ENCODE data around the gene SSBP4. TPM values are rescaled to one million over a fixed set of nuclear protein-coding genes. Genes with fewer than 3 reads are reported as not detected.

The SSBP4 gene
- total RNA-seq, 4 donors from 2014 or later = 40.5 to 75.6 (median 56.1) TPM

DNA sequence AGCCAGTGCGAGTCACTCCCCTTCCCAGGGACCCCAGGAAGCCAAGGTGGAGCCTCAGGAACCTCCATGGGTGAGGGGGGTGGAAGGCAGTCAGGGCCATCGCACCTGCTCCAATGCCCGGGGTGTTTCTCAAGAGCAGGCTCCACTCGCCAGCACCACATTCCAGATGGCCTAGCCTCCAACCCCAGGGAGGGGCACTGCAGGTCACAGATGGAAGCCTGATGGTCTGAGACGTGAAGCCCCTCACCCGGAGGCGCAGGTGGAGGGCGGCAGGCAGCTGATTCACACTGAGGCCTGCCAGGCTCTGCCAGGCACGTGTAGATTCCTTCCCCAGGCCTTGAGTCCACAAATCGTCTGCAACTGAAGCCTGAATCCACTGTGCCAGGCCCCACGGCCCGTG is 41.7 kb downstream of the SSBP4 start:
- peak overlapping the region in 2 of 3 donors; percentile 42 to 57 for H3K27ac ChIP-seq
- WGBS, 2 donors = 92 to 96% methylated on average over 6 to 11 of the region's 12 CpGs
- peaks cover 16 to 35% of the 10 kb centered on the region in 2 donors for H3K4me1 ChIP-seq
- intact Hi-C loops (cut with DNase I) = loop anchor here (10.0 kb wide), 1 partner anchor 54 kb away; no protein-coding TSS in a partner anchor
- peaks cover 20 to 22% of the 10 kb centered on the region in 2 donors for H3K36me3 ChIP-seq
- no peak overlapping the region for H3K4me3 ChIP-seq (replicated peaks in 1 of 3)
- no peaks in the 10 kb centered on the region for H3K27me3 ChIP-seq
- no peak for DNase-seq
- no peak for TF ChIP-seq CTCF (IDR thresholded peaks at IDR 0.05)
- no peak for TF ChIP-seq POLR2A (IDR thresholded peaks at IDR 0.05)
- H3K9me3 ChIP-seq = no peaks in the 10 kb centered on the region

DNA sequence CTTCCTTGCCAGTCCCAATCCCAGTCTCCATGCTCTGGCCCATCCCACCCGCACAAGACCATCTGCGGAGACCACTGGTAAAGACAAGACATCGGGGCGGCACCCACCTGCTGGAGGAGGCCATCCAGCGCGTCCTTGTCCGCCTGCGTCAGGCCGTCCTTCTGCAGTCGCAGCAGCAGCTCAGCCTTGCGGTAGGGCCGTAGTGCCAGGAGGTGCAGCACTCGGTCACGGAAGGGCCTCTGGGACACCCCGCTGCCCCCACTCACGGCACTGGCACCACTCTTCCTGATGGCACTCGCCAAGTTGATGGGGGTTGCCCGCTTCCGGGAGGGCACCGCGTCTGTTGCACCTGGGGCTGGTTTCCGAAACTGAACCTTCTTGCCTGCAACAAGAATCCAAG is 42.3 kb downstream of the SSBP4 start:
- no peak for DNase-seq
- Histone ChIP-seq H3K4me3 (replicated peaks in 1 of 3) (no peak overlapping the region), H3K27me3 (no peaks in the 10 kb centered on the region), H3K36me3 (peaks cover 20 to 22% of the 10 kb centered on the region in 2 donors), H3K9me3 (no peaks in the 10 kb centered on the region), H3K4me1 (peaks cover 16 to 41% of the 10 kb centered on the region in 2 donors), H3K27ac (no peak overlapping the region)
- intact Hi-C loops (cut with DNase I) = loop anchor here (10.0 kb wide), 1 partner anchor 53 kb away; no protein-coding TSS in a partner anchor
- WGBS, 2 donors = 97 to 99% methylated on average over 12 to 18 of the region's 22 CpGs
- TF ChIP-seq POLR2A (IDR thresholded peaks at IDR 0.05) (no peak), CTCF (IDR thresholded peaks at IDR 0.05) (no peak)

- H3K36me3 ChIP-seq = peaks cover 15 to 16% of the 10 kb centered on the region in 2 donors
- H3K4me1 ChIP-seq = peaks cover 16 to 51% of the 10 kb centered on the region in 2 donors
- no peaks in the 10 kb centered on the region for H3K9me3 ChIP-seq
- WGBS, 2 donors = 8 to 9% methylated on average over 8 of the region's 8 CpGs
- intact Hi-C loops (cut with DNase I) = loop anchor here (10.0 kb wide), 1 partner anchor 50 kb away; no protein-coding TSS in a partner anchor
- TF ChIP-seq CTCF (IDR thresholded peaks at IDR 0.05) (peak in 1 of 6 experiments; percentile 15), POLR2A (IDR thresholded peaks at IDR 0.05) (peak in 1 of 2 donors; percentile 5)
- H3K27me3 ChIP-seq = no peaks in the 10 kb centered on the region
- peak; percentile 93 to 94 for DNase-seq
- no peak overlapping the region for H3K4me3 ChIP-seq (replicated peaks in 1 of 3)
- H3K27ac ChIP-seq = peak overlapping the region; percentile 7 to 79 (median 77)
Observed at GRCh38 chr19:18464646-18465045, 45.4 kb downstream of the SSBP4 start.

DNA sequence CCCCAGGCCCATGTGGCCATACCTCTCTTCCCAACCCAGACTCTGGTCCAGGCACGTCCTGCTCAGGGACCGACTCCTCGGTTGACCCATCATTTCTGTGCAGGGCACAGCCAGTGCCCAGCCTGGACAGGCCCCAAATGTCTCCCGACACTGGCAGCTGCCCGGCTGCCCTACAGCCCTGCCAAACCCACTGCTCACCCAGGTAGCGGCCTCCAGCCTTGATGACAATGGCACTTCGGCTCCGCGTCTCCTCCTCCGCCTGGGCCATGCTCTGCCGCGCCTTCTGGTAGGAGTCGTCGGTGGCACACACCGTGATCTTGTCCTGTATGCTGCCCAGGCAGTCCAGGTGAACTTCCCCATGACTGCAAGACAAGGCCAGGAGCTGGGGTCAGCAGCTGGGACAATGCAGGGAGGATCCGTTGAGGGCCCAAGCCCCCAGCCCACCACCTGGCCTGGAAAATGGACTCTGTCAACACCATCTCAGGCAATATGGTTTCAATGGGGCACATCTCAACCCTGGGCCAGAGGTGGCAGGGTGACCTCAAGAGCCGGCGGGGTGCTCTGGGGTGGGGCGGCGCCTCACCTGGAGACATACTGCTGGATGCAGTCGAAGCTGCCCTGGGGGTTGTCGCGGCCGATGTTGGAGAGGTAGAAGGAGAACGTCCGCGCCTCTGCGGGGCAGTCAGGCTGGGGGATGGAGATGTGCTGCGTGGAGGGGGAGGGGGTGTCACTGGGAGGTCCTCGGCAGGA is 46.2 kb downstream of the SSBP4 start:
- no peak for DNase-seq
- H3K4me3 ChIP-seq (replicated peaks in 1 of 3) = no peak overlapping the region
- H3K9me3 ChIP-seq = no peaks in the 10 kb centered on the region
- intact Hi-C loops (cut with DNase I) = loop anchor here (10.0 kb wide), 1 partner anchor 49 kb away; no protein-coding TSS in a partner anchor
- peaks cover 11 to 13% of the 10 kb centered on the region in 2 donors for H3K36me3 ChIP-seq
- no peaks in the 10 kb centered on the region for H3K27me3 ChIP-seq
- 90 to 94% methylated on average over 9 to 16 of the region's 30 CpGs for WGBS, 2 donors
- no peak for TF ChIP-seq POLR2A (IDR thresholded peaks at IDR 0.05)
- TF ChIP-seq CTCF (IDR thresholded peaks at IDR 0.05) = no peak
- peaks cover 16 to 55% of the 10 kb centered on the region in 2 donors for H3K4me1 ChIP-seq
- peak overlapping the region; percentile 7 to 79 (median 77) for H3K27ac ChIP-seq

- 70 to 97% methylated on average over 4 to 5 of the region's 6 CpGs for WGBS, 2 donors
- no peak for DNase-seq
- H3K36me3 ChIP-seq = peaks cover 7% of the 10 kb centered on the region in 2 donors
- TF ChIP-seq POLR2A (IDR thresholded peaks at IDR 0.05) (no peak), CTCF (IDR thresholded peaks at IDR 0.05) (no peak)
- H3K27me3 ChIP-seq = no peaks in the 10 kb centered on the region
- no peaks in the 10 kb centered on the region for H3K9me3 ChIP-seq
- peaks cover 16 to 52% of the 10 kb centered on the region in 2 donors for H3K4me1 ChIP-seq
- intact Hi-C loops (cut with DNase I) = loop anchor here (10.0 kb wide), 1 partner anchor 49 kb away; no protein-coding TSS in a partner anchor
- H3K27ac ChIP-seq = peak overlapping the region in 1 of 3 donors; percentile 77
- H3K4me3 ChIP-seq (replicated peaks in 1 of 3) = no peak overlapping the region
Observed at GRCh38 chr19:18465964-18466339, 46.8 kb downstream of the SSBP4 start.
